ENCODE results near the gene RABL6.
"Not testable (repeated sequence)": the region's sequence is repeated elsewhere in the genome, so short reads cannot be mapped to it uniquely, and the experiment has no call there.

RABL6 gene

GRCh38 chr9:136840140-136840876 lies 32.6 kb downstream of the RABL6 start (continued):
- TF ChIP-seq CSRNP3 (CRISPR knock-in tag; IDR thresholded peaks at IDR 0.05) (no peak), PPARA (CRISPR knock-in tag; IDR thresholded peaks at IDR 0.05; ENCODE audit: borderline replicate concordance) (no peak), ZFP3 (CRISPR knock-in tag; IDR thresholded peaks at IDR 0.05) (no peak)

DNA sequence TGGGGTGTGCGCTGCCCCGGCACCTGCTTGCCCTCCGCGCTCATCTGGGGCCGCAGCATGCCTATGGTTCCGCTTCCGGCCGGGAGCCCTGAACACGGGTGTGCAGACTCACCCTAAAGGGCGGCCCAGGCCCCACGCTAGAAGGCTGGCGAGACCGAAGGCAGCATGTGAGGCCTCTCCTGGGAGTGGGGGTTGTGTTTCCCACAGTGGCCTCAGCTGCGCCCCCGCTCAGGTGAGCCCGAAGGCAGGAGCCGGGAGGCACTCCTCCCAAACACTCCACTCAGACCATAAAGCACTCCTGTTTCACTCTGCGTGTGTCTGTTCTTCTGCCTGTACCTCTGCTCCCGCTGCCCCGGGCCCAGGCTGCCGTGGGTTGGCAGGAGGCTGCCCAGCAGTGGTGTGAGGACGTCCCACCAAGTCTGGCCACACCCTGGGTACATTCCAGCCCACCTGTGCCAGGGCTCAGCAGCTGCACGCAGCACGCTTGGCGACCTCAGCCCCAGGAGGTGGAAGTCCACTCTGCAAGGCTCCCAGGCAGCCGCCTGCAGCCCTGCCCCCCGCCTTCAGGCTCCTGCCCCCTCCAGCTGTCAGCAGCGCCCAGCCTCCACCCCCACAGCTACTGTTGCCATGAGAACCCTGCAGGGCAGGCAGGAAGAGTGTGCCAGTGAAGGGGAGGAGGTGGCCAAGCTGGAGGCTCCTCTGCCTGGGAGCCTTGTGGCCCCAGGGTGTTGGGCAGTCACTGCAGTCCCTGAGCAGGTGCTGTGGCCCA lies 33.3 kb downstream of the RABL6 start:
- TF ChIP-seq TSHZ2 (CRISPR knock-in tag; IDR thresholded peaks at IDR 0.05): no peak
- peak; percentile 66 for ATAC-seq

GRCh38 chr9:136841646-136842379 lies 34.1 kb downstream of the RABL6 start:
- peak; percentile 8 for ATAC-seq

GRCh38 chr9:136842380-136842948 lies 34.7 kb downstream of the RABL6 start, which contains the start of gene AJM1:
Gene AJM1, plus strand, starts transcription at chr9:136842478. Its CDS starts 1,937 bp downstream, at chr9:136844415.
- ATAC-seq: peak; percentile 85

GRCh38 chr9:136843159-136843800 lies 35.5 kb downstream of the RABL6 start:
- not testable (repeated sequence) for ATAC-seq

More at GRCh38 chr9:136842380-136842948, 34.7 kb downstream of the RABL6 start, which contains the start of gene AJM1:
- TF ChIP-seq ZNF70 (CRISPR knock-in tag; IDR thresholded peaks at IDR 0.05): peak; percentile 73

DNA sequence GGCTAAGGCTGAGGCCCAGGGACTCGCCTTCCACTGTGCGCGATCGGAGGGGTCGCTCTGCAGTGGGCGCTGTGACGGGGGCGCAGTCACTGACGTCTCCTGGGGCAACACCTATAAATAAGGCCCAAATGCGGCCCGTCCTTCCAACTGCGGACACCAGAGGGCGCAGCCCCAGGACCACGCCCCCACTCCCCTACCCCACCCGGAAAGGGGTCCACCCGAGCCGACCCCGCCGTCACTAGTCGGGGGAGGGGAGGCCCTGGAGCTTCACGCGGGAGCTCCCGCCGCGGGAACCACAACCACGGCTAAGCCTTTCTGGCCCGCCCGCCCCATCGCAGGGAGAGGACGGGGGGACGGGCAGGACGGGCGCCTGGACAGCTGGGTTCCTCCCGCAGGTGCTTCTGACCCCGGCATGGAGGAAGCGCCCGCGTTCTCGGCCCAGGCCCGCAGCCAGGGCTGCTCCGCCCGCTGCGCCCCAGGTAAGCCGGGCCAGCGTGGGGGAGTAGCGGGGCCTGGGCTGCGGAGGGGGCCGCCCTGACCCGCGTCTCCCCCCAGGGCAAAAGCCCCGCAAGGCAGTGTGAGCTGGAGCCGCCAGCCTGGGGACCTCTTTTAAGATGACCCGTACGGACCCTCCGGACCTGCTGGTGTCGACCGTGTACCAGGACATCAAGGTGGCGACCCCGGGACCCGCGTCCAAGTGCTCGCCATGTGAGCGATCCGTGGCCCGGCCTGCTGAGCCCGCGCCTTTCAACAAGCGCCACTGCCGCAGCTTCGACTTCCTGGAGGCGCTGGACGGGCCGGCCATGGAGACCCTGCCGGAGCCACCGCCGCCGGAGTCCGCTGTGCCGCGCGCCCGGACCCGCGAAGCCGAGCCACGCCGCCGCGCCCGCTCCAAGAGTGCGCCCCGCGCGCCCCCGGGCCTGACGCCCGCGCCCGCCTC lies 36.3 kb downstream of the RABL6 start:
- ATAC-seq: not testable (repeated sequence)

- no peak for ATAC-seq
- no peak for TF ChIP-seq BACH2 (CRISPR knock-in tag; IDR thresholded peaks at IDR 0.05; ENCODE audit: borderline replicate concordance)
- TF ChIP-seq ZC3H10 (CRISPR knock-in tag; IDR thresholded peaks at IDR 0.05): no peak
Measured at GRCh38 chr9:136844761-136845464, 37.2 kb downstream of the RABL6 start.

Data from SK-N-SH treated with all-trans-retinoic acid at 6 μM for 48 hours (cell line).